ENCODE results near the gene HIVEP3.

GRCh38 chr1:41813226-41813625, 105.5 kb downstream of the HIVEP3 start:
- TF ChIP-seq CTCF (IDR thresholded peaks at IDR 0.05; ENCODE audit: low read depth, low read length) (no peak), POLR2A (IDR thresholded peaks at IDR 0.05; ENCODE audit: extremely low read depth, insufficient read length) (no peak)
